Measurements from ENCODE around the gene CCL27.

Gene CCL27

DNA sequence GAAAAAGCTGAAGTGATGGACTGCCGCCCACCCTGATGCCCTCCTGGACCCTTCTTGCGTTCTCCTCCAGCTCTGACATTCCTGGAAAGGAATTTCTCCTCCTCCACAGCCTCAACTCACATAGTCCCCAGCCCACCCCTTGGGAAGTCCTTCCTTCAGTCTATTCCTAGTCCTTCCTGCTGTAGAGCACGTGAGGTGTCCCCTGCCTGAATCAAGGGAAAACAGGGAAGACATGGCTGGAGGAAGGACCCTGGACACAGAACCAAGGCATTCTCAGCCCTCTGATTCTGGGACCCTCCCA, 37.3 kb downstream of the CCL27 start:
- no peak for DNase-seq (ENCODE audit: low spot score)

DNA sequence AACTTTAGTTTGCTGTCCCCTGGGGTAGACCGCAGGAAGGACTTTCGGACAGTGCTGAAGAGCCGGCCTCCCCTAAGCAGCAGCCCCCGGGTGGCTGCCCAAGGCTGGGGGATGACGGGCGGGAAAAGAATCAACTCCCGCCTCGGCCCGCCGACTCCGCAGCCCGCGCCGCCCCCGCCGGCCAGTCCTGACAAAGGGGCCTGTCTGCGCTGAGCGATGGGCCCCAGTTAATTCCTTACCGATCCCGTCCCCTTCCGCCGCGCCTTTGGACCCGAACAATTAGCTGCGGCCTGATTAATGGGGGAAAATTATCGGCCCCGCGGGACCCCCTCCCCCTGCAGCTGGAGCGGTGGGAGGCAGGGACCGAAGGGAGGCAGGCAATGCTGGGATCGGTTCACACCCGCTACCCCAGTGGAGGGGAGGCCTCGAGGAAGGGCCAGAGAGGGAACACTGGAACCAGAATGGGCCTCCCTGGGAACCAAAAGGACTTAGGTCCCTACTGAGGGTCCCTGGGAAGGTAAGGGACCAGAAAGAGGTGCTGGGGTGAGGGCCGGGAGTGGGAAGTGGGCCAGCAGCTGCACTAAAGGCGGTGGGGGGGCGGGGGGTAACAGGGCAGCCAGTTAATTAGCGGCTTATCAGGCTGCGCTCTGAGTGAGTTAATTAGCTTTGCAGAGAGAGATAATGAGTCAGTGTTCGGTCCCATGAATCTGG, 37.8 kb downstream of the CCL27 start:
- DNase-seq (ENCODE audit: low spot score), result no peak

DNA sequence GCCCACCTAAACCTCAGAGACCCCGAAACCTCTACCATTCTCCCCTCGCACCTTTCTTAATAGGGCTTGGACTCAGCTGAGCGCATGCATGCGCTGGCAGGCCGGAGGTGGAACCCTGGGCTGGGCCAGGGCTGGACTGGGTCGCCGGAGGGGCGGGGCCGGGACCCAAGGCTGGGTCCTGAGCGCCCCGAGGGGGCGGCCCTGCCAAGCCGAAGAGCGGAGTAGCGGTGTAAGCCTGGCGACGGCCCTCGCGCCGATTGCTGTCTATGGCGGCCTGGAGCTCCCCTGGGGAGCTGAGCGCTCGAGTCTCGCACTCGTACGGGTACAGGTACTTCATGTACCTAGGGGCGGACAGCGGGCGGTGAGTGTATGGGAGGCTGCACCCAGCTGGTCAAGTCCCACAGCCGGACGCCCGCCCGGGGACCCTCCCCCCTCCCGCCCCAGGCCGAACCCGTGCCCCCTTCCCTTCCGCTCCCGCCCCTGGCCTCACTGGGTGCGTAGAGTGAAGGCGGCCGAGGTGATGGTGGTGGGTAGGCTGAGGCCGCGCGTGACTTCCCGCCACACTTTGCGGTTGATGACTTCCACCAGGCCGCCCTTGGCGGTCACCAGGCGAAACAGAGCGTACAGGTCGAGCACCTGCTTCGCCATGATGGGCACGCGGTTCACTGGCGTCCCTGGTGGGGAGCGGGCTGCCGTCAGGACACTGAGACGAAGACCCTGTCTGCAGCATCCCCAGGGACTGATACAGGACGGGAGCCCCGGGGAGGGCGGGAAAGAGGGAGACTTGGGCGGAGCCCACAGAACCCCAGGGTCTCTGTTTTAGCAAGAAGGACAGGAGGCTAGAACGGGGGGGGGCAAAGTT, 38.9 kb downstream of the CCL27 start:
- no peak for DNase-seq (ENCODE audit: low spot score)

DNA sequence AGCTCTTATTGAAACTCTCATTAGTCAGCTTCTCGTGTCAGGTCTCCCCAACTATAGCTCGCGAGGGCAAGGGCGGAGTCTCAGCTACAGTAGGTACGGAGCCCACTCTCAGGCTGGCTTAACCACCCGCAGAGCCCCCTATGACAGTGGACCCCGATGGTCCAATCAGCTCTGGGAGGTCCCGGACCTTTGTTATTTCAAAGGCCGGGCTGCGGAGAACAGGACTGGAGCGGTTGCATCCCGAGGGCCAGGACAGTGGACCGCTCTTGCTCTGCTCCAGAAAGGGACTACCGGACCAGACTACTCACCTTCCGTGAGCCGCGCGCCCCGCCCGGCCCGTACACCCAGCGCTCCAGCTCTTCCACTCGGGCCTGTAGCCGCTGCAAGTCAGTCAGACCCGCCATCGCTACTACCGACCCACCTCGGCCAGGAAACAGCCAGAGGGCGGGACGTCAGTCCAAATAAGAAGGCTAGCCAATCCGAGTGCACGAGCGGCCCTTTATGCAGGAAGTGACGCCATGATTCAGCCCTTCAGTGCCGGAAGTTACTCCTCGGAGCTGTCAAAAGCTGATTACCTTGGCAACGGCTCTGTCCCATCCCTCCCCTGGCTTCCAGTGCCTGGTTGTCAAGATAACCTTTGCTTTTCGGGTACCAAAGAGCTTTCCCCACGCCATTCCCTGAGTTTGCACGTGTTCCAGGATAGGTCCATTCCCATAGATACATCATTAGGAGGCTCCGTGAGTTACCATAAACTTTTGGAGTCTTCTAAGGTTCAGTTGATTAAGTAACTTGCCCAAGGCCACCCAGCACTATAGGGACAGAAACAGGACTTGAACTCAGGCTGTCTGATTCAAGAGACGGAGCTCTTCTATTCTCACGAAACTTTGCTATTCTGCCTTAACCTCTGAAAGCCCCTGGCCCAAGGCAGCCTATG, 42.1 kb downstream of the CCL27 start, which contains the start of gene DCTN3:
Gene DCTN3 (minus strand): TSS at position 435 of the 934 bp plus-strand sequence. CDS start 31 bp downstream, at position 404.
- peak; percentile 98 for DNase-seq (ENCODE audit: low spot score)

DNA sequence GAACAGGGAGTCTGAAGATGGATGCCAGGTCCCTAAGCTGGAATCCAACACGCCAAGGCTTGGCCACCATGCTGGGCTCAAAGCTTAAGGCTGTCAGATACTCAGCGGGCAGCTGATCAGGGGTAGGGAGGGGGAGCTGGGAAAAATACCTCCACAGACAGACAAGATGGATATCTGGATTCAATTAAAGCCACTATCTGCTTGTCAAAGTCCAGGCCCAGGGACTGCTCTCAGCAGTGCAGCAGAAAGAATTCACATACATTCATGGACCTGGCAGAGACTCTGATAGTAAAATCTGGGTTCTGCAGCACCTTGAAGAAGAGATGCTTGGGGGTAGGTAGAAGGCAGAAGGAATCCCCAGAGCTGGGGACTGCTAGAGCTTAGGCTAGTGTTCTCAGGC, 47.3 kb downstream of the CCL27 start:
- no peak for DNase-seq (ENCODE audit: low spot score)

DNA sequence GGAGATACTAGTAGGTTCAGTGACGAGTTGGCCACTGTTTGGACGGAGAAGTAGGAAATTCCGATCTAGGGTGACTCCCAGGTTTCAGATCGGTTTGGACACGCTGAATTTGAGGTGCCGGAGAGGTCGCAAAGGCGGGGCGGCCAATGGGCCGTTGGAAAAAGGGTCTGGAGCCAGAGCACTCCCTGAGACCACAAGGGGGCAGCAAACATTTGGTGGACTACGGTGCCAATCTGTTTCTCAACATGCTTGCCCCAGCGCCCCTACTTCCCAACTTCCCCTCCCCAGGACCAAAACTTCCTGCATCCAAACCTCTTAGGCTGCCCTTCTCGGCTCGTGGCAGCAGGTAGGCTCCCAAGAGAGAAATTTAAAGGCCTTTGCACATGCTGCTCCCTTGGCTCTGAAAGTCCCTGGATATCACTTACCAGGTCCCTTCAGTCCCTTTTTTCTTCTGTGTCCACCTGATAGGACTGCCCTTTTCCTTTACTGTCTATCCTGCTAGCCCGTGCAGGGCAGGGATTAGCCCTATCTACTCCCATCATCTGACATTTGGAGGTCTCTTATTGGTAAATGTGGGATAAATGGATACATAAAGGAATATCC, 49.6 kb downstream of the CCL27 start:
- peak; percentile 88 for DNase-seq (ENCODE audit: low spot score)

Measured in hematopoietic multipotent progenitor cell treated with erythropoietin and hydrocortisone succinate and interleukin-3 and kit ligand, for 15 days (in vitro differentiated cells).